Measurements from ENCODE around the gene GRWD1.

- no peak for TF ChIP-seq CTCF (IDR thresholded peaks at IDR 0.05 in 4 of 5, conservative IDR thresholded peaks at IDR 0.05 in 1 of 5)
- no peak for TF ChIP-seq POLR2A (IDR thresholded peaks at IDR 0.05)
Observed at GRCh38 chr19:48481846-48482639, 36.3 kb downstream of the GRWD1 start.

Data from gastrocnemius medialis (tissue), 4 donors.